Sigmoid colon (tissue), 7 donors: ENCODE results near the gene CDCP1. TPM values are rescaled to one million over a fixed set of nuclear protein-coding genes. Genes with fewer than 3 reads are reported as not detected.

Experiments
- DNase-seq: peaks from one replicate; pipeline ENCODE4 v3.0.0-alpha.2; 2019
- H3K27ac ChIP-seq, 4 donors: fragments of 200-600 bp; sonication (generic); one replicate each; pipeline ENCODE4 v1.5.1; 2016 to 2019; ENCODE audit warnings: mild to moderate bottlenecking in 1 of 4
- H3K27me3 ChIP-seq, 3 donors: fragments of 200-600 bp; sonication (generic); one replicate each; pipeline ENCODE4 v1.5.1; 2019; ENCODE audit warnings: mild to moderate bottlenecking in 1 of 3
- H3K36me3 ChIP-seq, 4 donors: fragments of 200-600 bp; sonication (generic); one replicate each; pipeline ENCODE4 v1.5.1; 2016 to 2019
- H3K4me1 ChIP-seq, 4 donors: fragments of 200-600 bp; sonication (generic); one replicate each; pipeline ENCODE4 v1.5.1; 2017 to 2019
- H3K4me3 ChIP-seq, 4 donors: fragments of 200-600 bp; sonication (generic); one replicate each; pipeline ENCODE4 v1.5.1; 2017 to 2019; ENCODE audit warnings: mild to moderate bottlenecking in 2 of 4, moderate library complexity in 1 of 4
- H3K9me3 ChIP-seq, 4 donors: fragments of 200-600 bp in 3 of 4; sonication (generic) in 3 of 4; one replicate each; pipeline versions ENCODE4 v1.5.1 to v1.6.1; 2013 to 2019
- EP300 ChIP-seq, 4 donors: sonication (generic); formaldehyde crosslinking; IDR thresholded peaks; one replicate each; pipeline ENCODE4 v1.6.1; 2017; ENCODE audit warnings: antibody characterized with exemption in 4 of 4
- POLR2A ChIP-seq, 2 donors: fragments of 450-650 bp; IDR thresholded peaks; one replicate each; pipeline ENCODE4 v1.6.1; 2016; ENCODE audit warnings: antibody characterized with exemption in 2 of 2, mild to moderate bottlenecking in 2 of 2, moderate library complexity in 2 of 2
- POLR2AphosphoS5 ChIP-seq, 4 donors: sonication (generic); formaldehyde crosslinking; IDR thresholded peaks; one replicate each; pipeline ENCODE4 v1.6.1; 2017; ENCODE audit warnings: antibody characterized with exemption in 4 of 4
- WGBS, 2 donors: extraction: QIAGEN DNeasy Blood & Tissue Kit; methylation state at CpG; one replicate each; pipeline ENCODE4 v1.1.7; 2013; 5-methylcytosine and 5-hydroxymethylcytosine counted together
- intact Hi-C: fragments of 100-400 bp; cut with DNase I; formaldehyde crosslinking; loops from one replicate; pipeline ENCODE4 v1.15.1; 2023
- polyA plus RNA-seq, 3 donors: library from polyadenylated mRNA; stranded (reverse); fragments of 200-250 nt; gene quantifications; one replicate each; pipeline ENCODE4 v1.2.3, GENCODE V29; 2013
- total RNA-seq, 4 donors: library from RNA; depleted of rRNA; stranded (reverse); fragments of >200 nt; gene quantifications; one replicate each; pipeline ENCODE4 v1.1.0, GENCODE V29; 2016
- TF ChIP-seq, protein P1 (sequence below), 4 experiments: fragments of 450-650 bp in 3 of 4; fragments of 200-600 bp in 1 of 4; IDR thresholded peaks; one replicate each; pipeline ENCODE4 v1.5.1; 2016 to 2019; ENCODE audit warnings: antibody characterized with exemption in 4 of 4, mild to moderate bottlenecking in 3 of 4, moderate library complexity in 2 of 4
- donor health status: healthy with polysubstance abuse.
- donor health status: Bipolar disorder and iron deficiency.
- donor health status: healthy.

The CDCP1 gene
- total and polyA plus RNA-seq, 7 donors: 0.71 to 35.2 (median 1.2) TPM

DNA sequence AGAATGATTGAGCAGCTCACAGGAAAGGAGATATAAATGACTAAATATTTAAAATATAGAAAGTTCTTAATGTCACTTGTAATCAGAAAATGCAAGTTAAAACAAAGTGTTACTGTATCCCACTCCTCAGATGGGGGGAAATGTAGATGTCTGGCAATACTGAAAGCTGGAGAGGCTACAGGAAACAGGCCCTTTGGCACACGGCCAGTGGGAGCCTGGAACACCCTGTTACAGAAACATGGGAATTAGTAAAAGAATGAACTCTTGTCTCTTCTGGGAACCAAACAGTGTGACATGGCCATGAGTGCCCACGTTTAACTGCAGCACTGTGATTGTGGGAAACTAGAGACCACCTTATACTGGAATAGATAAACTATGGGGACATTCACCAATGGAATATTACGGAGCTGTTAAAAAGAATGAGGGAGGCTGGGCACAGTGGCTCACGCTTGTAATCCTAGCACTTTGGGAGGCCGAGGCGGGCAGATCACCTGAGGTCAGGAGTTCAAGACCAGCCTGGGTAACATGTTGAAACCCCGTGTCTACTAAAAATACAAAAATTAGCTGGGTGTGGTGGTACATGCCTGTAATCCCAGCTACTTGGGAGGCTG, 50.2 kb downstream of the CDCP1 start:
- no peak overlapping the region for H3K4me3 ChIP-seq
- no peaks in the 10 kb centered on the region for H3K36me3 ChIP-seq
- no peak overlapping the region for H3K27ac ChIP-seq
- peak; percentile 77 for DNase-seq
- no peaks in the 10 kb centered on the region for H3K9me3 ChIP-seq
- no peaks in the 10 kb centered on the region for H3K27me3 ChIP-seq
- intact Hi-C loops: no loop called here
- H3K4me1 ChIP-seq: peaks cover 0 to 31% (median 25%) of the 10 kb centered on the region in 4 donors
- WGBS, 2 donors: 84 to 87% methylated on average over 7 of the region's 7 CpGs
- no peak for TF ChIP-seq POLR2AphosphoS5 (IDR thresholded peaks at IDR 0.05)
- TF ChIP-seq, protein P1, sequence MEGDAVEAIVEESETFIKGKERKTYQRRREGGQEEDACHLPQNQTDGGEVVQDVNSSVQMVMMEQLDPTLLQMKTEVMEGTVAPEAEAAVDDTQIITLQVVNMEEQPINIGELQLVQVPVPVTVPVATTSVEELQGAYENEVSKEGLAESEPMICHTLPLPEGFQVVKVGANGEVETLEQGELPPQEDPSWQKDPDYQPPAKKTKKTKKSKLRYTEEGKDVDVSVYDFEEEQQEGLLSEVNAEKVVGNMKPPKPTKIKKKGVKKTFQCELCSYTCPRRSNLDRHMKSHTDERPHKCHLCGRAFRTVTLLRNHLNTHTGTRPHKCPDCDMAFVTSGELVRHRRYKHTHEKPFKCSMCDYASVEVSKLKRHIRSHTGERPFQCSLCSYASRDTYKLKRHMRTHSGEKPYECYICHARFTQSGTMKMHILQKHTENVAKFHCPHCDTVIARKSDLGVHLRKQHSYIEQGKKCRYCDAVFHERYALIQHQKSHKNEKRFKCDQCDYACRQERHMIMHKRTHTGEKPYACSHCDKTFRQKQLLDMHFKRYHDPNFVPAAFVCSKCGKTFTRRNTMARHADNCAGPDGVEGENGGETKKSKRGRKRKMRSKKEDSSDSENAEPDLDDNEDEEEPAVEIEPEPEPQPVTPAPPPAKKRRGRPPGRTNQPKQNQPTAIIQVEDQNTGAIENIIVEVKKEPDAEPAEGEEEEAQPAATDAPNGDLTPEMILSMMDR (IDR thresholded peaks at IDR 0.05): no peak
- TF ChIP-seq EP300 (IDR thresholded peaks at IDR 0.05): no peak
- no peak for TF ChIP-seq POLR2A (IDR thresholded peaks at IDR 0.05)

DNA sequence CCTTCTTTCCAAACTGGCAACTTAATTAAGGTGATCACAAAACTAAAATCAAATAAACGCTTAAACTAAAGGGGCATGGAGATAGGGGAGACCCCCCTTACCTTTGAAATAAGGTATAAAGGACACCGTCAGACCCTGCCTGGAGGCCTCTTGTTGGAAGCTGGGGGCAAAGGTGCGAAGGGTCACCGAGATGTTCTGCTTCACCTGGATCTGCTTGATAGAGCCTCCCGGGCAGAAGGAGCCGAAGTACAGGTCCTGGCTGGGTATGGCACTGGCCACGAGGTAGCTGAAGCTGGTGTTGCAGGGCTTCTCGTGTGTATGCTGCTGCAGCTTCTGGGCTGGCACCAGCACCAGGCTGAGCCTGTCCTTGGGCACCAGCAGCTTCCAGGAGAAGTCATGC, 53.0 kb downstream of the CDCP1 start:
- WGBS, 2 donors: 55 to 82% methylated on average over 8 of the region's 8 CpGs
- no peaks in the 10 kb centered on the region for H3K9me3 ChIP-seq
- H3K36me3 ChIP-seq: no peaks in the 10 kb centered on the region
- DNase-seq: no peak
- no peak overlapping the region for H3K4me3 ChIP-seq
- H3K4me1 ChIP-seq: peaks cover 0 to 39% (median 25%) of the 10 kb centered on the region in 4 donors
- no peaks in the 10 kb centered on the region for H3K27me3 ChIP-seq
- no peak for TF ChIP-seq POLR2A (IDR thresholded peaks at IDR 0.05)
- TF ChIP-seq POLR2AphosphoS5 (IDR thresholded peaks at IDR 0.05): no peak
- TF ChIP-seq, protein P1 (IDR thresholded peaks at IDR 0.05): no peak
- no peak for TF ChIP-seq EP300 (IDR thresholded peaks at IDR 0.05)
- intact Hi-C loops: no loop called here
- H3K27ac ChIP-seq: peak overlapping the region in 3 of 4 donors; percentile 70 to 80 (median 71)

DNA sequence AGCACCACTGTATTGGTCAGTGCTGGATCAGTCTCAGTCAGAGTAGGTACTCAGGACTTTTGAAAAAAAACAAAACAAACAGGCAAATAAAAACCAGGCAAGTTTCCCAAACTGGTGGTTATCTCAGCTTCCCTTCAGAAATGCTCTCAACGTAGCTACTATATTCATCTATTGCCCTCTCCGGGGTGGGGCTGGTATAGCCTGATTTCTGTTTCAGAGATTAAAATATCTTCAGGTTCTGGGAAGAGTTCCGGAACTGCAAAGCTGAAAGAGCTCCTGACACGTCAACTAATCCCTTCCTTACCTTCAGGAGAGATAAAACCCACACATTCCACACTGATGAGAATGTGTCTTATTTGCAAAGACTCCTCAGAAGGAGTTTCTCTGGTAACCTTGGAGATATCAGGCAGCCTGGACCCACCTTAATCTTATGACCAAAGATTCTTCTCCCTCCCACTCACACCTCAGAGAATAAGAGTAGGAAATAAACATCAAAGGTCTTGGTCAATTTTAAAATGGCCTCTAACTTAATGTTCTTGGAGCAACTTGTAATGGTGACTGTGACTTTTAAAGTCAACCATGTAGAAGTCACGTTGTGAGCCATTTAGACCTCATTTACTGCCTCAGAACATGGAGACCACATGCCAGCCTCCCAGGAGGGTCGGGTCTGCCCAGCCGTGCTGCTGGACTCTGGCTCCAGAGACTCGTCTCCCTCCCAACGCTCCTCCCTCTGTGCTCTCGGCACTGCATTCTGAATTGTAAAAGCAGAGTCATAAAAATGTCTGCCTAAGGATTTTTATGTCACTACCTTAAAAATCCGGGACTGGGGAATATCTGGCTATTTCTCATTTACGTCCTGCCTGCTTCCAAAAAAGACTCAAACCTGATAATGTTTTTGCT, 53.8 kb downstream of the CDCP1 start:
- Histone ChIP-seq H3K27ac (peak overlapping the region; percentile 4 to 80 (median 70)), H3K4me1 (peaks cover 0 to 43% (median 25%) of the 10 kb centered on the region in 4 donors), H3K36me3 (no peaks in the 10 kb centered on the region), H3K27me3 (no peaks in the 10 kb centered on the region), H3K9me3 (no peaks in the 10 kb centered on the region), H3K4me3 (peak overlapping the region in 1 of 4 donors; percentile 5)
- WGBS, 2 donors: 9 to 54% methylated on average over 12 of the region's 12 CpGs
- intact Hi-C loops: no loop called here
- TF ChIP-seq POLR2AphosphoS5 (IDR thresholded peaks at IDR 0.05) (peak in 2 of 4 donors; percentile 36 to 52), POLR2A (IDR thresholded peaks at IDR 0.05) (no peak), EP300 (IDR thresholded peaks at IDR 0.05) (no peak)
- TF ChIP-seq, protein P1 (IDR thresholded peaks at IDR 0.05): no peak
- DNase-seq: no peak

DNA sequence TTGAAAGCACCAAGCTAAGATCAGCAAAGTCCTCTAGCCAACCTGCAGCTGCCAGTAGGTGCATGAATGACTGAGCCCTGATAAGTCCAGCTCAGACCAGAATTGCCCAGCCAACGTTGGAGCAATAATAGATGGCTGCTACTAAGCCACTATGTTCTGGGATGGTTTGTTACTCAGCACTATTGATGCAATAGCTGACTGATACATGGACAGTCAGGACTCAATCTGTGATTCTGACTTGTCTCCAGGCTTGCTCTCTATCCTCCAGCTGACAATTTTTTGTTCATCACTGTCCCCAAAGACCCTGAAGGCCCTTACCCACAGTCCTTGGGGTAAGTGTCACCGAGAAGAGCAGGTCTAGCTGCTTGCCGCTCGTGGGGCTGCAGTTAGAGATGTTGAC, 55.3 kb downstream of the CDCP1 start:
- WGBS, 2 donors: 87 to 92% methylated on average over 4 of the region's 4 CpGs
- no peak overlapping the region for H3K4me3 ChIP-seq
- intact Hi-C loops: no loop called here
- H3K27ac ChIP-seq: no peak overlapping the region
- H3K36me3 ChIP-seq: no peaks in the 10 kb centered on the region
- no peak for DNase-seq
- no peaks in the 10 kb centered on the region for H3K9me3 ChIP-seq
- H3K4me1 ChIP-seq: peaks cover 0 to 53% (median 33%) of the 10 kb centered on the region in 4 donors
- TF ChIP-seq EP300 (IDR thresholded peaks at IDR 0.05) (no peak), POLR2AphosphoS5 (IDR thresholded peaks at IDR 0.05) (no peak), POLR2A (IDR thresholded peaks at IDR 0.05) (no peak)
- TF ChIP-seq, protein P1 (IDR thresholded peaks at IDR 0.05): no peak
- H3K27me3 ChIP-seq: no peaks in the 10 kb centered on the region
